Astrocyte of the cerebellum (primary cell): ENCODE data around the gene CAMTA2.

Experiments used
- DNase-seq: peaks from one replicate; pipeline ENCODE4 v3.0.0-alpha.2; 2011; ENCODE audit warnings: low read depth
- H3K4me3 ChIP-seq: 2 replicates; pipeline ENCODE4 v1.5.1; 2011; ENCODE audit warnings: mild to moderate bottlenecking, low read depth, low read length, moderate library complexity
- CTCF ChIP-seq: IDR thresholded peaks from 2 replicates; pipeline ENCODE4 v1.5.1; 2012; ENCODE audit warnings: low read length, low read depth, moderate library complexity, mild to moderate bottlenecking; ENCODE audit errors: missing control alignments
- in situ Hi-C: cut with HindIII; loops from 2 replicates; pipeline ENCODE4 v1.10.0; 2017; ENCODE audit warnings: low sequenced_read_pairs

The CAMTA2 gene

GRCh38 chr17:4969047-4969550, 18.4 kb downstream of the CAMTA2 start:
- TF ChIP-seq CTCF, result no peak
- in situ Hi-C loops, result no loop called here
- peak overlapping the region; percentile 76 for H3K4me3 ChIP-seq
- DNase-seq, result peak; percentile 83

GRCh38 chr17:4968486-4969046, 18.9 kb downstream of the CAMTA2 start:
- peak overlapping the region; percentile 76 for H3K4me3 ChIP-seq
- DNase-seq, result no peak
- in situ Hi-C loops, result no loop called here
- no peak for TF ChIP-seq CTCF

- in situ Hi-C loops, result no loop called here
- H3K4me3 ChIP-seq, result peak within 1 kb of the TSS; percentile 76
- DNase-seq, result peak; percentile 95
- TF ChIP-seq CTCF, result no peak
These were observed 19.7 kb downstream of the CAMTA2 start, which contains the start of gene SPAG7 for GRCh38 chr17:4967539-4968485. SPAG7 (minus strand) TSS chr17:4967817; CDS start chr17:4967804, 13 bp downstream.

- H3K4me3 ChIP-seq, result peak overlapping the region; percentile 76
- in situ Hi-C loops, result no loop called here
- peak; percentile 99 for DNase-seq
- TF ChIP-seq CTCF, result no peak
These were observed 20.5 kb downstream of the CAMTA2 start for GRCh38 chr17:4966844-4967538.

DNA sequence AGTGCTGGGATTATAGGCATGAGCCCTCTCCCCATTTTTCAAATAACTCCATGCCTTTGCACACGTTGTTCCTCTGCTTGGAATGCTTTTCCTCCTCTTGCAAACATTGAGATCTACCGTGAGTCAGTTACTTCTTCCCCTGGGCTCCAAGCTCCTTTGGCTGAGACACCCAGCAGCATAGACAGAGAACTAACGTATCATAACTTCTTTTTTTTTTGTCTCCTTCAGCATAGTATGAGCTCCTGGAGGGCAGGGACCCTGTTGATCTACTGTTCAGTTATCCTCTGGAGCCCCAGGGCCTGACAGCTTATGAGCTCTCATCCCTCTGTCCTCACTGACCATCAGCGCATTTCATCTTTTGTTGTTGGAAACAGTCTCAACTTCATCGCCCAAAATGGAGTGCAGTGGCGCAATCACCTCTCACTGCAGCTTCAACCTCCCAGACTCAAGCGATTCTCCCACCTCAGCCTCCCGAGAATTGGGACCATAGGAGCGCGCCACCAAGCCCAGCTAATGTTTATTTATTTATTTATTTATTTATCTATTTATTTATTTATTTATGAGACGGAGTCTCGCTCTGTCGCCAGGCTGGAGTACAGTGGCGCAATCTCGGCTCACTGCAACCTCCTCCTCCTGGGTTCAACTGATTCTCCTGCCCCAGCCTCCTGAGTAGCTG, 22.0 kb downstream of the CAMTA2 start:
- no peak for DNase-seq
- in situ Hi-C loops, result no loop called here
- TF ChIP-seq CTCF, result no peak
- no peak overlapping the region for H3K4me3 ChIP-seq

- H3K4me3 ChIP-seq, result no peak overlapping the region
- in situ Hi-C loops, result no loop called here
- DNase-seq, result no peak
- no peak for TF ChIP-seq CTCF
These were observed 27.1 kb downstream of the CAMTA2 start for GRCh38 chr17:4960279-4960922.
